Activated T-cell treated with anti-CD3 and anti-CD28 coated beads for 4 hours (primary cell): ENCODE data around the gene SDR42E1.
"Not testable (repeated sequence)": the region's sequence is repeated elsewhere in the genome, so short reads cannot be mapped to it uniquely, and the experiment has no call there.

Experiments used
- DNase-seq: peaks from one replicate; pipeline ENCODE4 v3.0.0-alpha.2; 2020

The SDR42E1 gene

DNA sequence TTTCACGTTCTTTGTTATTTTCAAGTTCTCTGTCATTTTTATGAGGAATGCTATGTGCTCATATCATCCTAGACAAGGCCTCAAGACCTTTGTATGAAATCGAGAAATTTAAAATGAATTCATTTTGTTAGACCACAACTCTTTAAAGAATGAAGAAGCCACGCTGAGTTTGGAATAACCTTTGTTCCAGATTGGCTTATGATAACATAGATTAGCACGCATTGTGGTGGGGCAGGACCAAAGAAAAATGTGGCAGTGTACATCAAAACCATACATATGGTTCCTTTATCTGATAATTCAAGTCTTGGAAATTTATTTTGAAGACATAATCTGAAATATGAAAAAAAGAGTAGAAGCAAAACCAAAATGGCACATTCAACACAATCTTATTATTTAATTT, 26.0 kb upstream of the SDR42E1 start:
- DNase-seq = no peak

DNA sequence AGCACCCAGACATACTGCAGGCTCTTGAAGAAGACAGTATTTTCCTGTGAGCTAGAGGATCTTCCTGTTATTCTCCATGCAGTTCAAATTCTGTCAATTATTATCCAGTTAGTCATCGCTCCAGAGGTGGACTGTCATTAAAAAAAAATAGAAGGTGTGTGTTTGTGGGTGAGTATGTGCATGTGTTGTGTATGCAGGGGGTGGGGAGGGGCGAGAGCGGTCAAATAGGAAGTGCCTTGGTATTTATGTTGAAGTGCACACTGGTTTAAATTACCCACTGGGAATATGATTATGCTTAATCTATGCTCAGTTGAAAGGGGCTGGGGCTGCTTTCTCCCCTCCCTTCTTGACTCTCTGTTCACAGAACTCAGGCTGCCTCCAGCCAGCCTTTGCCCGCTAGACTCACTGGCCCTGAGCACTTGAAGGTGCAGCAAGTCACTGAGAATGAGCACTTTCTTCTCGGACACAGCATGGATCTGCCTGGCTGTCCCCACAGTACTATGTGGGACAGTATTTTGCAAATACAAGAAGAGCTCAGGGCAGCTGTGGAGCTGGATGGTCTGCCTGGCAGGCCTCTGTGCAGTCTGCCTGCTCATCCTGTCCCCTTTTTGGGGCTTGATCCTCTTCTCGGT, 23.8 kb upstream of the SDR42E1 start, which contains the start of gene HSD17B2:
Gene HSD17B2 (plus strand): TSS at position 273 of the 632 bp plus-strand sequence. CDS start 172 bp downstream, at position 445.
- no peak for DNase-seq

DNA sequence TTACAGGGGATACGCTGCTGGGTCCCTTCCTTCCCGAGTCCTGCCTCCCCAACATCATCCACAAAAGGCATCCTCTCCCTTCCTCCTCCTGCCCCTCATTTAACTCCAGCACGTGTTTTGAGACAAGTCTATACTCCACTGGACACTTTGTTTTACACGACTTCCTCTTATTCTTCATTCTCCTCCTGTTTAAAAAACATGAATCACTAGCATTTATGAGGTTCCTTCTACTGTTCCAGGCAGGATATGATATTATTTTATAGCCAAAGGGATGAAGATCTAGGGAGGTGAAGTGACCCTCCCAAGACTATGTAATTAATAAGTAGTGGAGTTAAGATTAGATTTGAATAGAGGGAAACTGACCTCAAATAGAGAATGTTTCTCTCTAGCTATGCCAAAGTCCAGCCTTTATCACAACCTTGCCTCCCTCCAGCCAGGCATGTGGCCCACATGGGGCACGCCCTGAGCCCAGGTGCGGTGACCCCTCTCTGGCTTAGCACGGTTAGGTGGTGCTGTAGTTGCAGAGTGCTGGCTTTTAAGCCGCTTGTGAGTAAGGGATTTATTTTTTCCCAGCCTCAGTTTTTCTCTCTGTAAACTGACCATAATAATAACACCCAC, 22.5 kb upstream of the SDR42E1 start:
- no peak for DNase-seq

DNA sequence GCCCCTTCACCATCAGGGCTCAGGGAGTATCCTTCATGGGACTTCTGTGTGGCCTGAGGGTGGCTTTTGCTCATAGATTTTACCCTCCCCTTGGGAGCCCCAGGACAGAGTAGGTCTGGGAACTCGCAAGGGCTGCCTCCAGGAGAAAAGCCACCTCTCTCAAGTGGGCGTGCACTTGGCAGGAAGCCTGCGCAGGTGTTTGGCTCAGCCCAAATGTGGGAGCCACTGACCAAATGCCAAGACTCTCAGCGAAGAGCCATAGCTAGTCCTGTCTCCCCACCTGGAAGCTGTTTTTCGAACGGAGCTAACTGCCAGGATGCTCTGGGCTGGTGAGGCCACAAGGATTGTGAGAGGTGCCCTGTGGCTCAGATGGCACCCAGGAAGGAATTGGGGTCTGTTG, 21.7 kb upstream of the SDR42E1 start:
- DNase-seq = no peak

DNA sequence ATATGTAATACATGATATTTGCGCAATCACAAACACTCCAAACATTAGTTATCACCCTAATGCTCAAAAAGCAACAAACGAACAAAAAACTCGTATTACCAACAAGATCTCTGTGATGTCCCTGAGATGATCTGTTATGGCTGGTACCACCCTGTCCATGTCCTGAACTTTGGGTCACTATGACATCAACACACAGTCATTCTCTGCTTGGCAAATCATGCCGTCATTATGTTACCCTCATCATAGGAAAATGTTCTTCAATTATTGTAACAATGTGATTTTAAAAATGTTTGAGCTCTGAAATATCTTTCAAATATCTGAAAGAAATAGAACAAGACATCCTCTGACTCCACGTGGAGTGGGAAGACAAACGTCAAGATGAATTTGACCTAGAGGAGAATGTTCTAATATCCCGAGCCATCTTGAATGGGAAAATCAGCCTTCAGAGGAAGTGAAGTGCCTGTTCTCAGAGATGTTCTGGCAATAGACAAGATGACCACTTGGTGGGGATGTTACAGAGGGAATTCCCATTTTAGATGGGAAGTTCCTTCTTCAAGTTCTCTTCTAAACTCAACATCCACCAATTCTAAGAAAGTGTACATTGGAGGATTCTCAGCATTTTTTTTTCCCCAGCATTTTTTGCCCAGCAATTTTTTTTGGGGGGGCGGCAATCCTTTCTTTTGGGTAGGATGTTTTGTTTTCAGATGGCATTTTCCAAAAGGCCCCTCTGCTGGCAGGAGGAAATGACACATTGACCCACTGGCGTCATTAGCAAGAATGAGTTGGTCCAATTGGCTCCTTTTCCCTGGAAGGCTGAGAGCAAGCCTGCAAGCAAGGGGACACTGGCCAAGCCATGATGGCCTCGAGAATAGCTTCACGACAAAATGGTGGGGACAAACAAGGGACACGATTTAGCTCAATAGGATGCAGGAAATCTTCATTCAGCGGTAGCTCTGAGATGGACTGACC, 20.1 kb upstream of the SDR42E1 start:
- DNase-seq = no peak

DNA sequence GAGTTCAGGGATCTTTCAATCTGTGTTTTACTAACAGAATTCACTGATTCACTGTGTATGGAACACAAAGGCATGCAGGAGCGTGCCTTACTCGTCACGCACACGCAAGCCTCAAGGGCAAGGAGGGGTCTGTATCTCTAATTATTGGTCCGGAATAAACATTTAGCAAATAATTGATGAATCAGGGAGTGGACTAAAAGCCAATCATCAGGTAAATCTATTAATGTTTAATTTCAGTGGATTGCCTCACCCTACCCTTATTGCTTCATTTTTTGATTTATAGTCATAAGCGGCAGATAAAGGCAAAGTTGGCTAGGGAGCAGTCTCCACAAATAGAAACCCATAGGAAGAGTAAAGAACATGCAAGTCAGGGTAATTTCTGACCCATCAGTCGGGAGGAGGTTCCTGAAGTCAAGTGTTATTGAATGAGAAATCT, 16.4 kb upstream of the SDR42E1 start:
- no peak for DNase-seq

DNA sequence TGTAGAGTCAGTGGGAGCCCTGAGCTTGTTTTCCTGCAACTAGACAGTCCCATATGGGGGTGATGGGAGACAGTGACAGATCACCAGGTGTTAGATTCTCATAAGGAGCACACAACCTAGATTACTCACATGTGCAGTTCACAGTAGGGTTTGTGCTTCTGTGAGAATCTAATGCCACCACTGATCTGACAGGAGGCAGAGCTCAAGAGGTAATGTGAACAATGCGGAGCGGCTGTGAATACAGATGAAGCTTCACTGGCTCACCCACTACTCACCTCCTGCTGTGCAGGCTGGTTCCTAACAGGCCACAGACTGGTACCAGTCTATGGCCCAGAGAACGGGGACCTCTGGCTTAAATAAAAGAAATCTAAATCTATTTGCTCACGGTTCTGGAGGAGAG, 13.6 kb upstream of the SDR42E1 start:
- no peak for DNase-seq

DNA sequence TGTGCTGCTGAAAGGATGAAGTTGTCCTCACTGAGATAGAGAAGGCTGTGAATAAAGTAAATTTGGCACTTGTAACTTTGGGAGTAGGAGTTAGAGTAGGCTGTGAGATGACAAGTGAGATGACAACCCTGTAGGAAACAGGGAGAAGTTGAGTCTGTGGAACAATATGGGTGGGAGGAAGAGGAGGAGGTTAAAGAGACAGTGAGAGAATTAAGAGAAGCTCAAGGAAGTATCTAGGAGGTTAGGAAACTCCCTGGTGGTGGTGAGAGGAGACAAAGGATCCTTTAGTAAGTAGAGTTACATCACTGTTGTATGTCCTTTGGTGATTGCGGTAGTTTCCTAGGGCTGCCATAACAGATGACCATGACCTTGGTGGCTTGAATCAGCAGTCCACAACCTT, 13.0 kb upstream of the SDR42E1 start:
- no peak for DNase-seq

DNA sequence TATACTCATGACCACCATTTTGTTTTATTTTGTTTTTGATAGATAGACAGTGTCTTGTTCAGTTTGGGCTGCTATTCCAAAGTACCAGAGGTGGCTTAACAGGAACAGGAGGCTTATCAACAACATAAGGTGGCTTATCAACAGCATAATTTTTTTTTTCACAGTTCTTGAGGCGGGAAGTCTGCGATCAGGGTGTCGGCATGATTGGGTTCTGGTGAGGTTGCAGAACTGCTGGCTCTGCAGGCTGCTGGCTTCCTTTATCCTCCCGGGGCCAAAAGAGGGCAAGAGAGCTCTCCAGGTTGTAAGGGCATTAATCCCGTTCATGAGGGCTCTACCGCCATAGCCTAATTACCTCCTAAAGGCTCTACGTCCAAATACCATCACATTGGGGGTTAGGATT, 11.9 kb upstream of the SDR42E1 start:
- DNase-seq = no peak

DNA sequence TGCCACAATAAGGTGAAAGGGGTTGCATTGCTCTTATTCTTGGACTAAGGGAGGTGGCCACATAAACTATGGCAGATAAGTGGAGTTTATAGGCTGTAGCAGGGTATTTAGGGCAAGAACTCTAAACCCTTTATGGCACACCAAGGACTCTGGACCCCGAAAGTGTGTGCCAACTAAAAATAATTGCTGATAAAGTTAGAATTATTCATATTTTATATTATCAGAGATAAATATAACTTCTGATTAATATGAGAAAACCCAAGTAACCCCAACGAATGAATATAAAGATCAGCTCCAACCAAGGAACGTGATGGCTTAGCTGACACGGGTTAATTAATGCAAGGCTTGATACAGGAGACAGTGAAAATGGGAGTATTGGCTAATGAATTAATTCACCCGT, 8.8 kb upstream of the SDR42E1 start:
- DNase-seq = no peak

DNA sequence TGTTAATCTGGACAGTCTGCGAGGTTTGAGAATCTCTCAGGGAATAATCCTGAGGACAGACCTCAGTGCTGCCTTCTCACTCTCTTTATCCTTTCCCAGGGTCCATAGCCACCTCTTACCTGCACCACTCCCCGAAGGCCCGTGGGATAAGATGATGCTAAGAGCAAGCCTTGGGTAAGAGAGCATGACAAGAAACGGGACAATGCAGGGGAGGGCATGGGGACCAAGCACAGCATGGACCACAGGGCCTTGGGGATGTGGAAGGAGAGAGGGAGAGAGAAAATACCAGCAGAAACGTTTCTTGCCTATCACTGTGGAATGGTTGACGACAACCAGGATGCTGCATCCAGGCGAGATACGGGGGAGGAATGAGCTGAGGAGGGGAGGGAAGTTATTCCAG, 8.3 kb upstream of the SDR42E1 start:
- DNase-seq = no peak

DNA sequence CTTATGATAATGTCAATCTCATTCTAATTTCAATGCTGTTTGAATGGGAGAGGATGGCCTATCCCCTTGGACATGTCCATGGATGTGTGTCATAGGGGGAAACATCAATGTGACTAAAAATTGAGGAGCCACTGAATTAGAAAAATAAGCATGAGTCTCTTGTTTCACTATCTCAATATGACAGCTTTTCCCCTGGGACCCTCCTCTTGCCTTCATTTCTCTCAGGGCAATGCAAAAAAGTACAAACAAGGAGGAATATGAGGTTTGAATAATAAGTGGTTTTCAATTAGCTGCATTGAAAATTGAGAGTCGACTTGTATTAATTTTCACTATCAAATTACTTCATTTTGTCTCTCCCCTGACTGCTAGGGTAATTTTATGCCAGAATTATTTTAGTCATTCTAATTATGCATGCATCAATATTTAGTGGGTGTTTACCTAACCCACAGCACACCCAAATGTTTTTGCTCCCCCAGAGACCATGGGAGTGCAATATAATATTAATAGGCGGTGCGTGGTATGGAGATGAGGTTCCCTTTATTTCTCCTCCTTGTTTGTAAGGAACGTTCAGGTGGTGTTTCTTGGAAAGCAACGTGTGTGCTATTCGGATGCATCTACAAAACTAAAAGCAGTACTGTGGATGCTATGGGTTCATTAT, 6.8 kb upstream of the SDR42E1 start:
- DNase-seq = no peak

DNA sequence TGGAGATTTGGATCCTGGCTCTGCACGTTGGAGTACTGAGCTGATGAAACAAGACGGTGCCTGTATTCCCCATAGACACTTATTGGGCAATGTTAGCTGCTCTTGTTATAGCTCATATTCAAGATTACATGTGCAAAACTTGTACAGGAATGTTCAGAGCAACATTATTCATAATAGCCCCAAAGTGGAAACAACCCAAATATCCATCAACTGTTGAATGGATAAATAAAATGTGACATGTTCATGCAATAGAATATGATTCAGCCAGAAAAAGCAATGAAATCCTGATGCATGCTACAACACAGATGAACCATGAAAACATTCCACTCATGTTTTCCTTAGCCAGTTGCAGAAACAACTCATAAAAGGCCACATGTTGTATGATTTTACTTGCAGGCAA, 5.7 kb upstream of the SDR42E1 start:
- no peak for DNase-seq

DNA sequence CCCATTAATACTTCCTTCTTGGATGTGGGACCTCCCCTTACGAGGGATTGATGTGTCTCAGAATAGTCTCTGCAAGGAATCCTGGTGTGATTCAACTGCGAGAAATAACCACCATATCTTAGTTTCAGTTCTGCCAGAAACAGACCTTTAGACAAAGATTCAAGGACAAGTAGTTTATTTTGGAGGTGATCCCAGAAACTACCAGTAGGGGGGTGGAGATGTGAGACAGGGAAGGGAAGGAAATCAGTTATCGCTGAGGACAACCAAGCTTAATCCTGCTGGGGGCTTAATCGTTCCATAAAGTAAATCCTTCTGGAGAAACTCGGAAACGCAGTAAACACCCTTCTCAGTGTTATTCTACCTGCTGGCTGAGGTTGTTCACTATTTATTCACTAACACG, 5.0 kb upstream of the SDR42E1 start:
- no peak for DNase-seq

DNA sequence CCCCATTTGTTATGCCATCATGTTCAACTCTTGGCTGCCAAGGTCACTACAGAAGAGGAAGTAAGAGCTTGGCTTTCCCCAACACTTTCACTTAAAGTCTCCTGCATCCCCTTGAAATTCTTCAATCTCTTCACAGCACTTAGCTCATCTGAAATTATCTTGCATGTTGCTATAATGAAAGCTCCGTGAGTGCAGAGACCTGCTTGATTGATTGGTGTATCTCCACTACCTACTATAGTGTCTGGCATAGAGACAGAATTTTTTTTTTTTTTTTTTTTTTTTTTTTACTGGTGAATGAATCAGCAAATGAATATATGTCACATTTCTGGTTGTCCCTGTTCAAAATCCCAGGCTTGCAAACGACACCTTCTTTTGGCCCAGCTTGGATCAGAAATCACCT, 1.9 kb upstream of the SDR42E1 start:
- DNase-seq = no peak

DNA sequence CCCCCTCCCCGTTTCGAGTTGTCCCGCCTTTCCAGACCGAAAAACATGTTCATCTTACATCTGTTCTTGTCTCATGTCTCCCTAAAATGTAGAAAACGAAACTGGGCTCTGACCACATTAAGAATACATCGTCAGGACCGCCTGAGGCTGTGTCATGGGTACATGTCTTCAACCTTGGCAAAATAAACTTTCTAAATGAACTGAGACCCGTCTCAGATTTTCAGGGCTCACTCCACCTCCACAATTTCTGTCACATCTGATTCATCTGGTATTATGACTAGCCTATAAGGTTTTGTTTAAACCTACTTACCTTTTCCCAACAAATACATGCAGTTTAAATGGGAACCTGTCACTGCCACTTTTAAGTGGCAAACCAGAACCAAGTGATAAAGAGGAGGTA, 621 bp downstream of the SDR42E1 start:
- no peak for DNase-seq

DNA sequence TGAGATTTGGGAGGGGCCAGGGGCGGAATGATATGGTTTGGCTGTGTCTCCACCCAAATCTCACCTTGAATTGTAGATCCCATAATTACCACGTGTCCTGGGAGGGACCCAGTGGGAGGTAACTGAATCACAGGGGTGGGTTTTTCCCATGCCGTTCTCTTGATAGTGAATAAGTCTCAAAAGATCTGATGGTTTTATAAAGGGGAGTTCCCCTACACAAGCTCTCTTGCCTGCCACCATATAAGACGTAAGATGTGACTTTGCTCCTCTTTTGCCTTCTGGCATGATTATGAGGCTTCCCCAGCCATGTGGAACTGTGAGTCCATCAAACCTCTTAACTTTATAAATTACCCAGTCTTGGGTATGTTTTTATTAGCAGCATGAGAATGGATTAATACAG, 1.5 kb downstream of the SDR42E1 start:
- DNase-seq = not testable (repeated sequence)

DNA sequence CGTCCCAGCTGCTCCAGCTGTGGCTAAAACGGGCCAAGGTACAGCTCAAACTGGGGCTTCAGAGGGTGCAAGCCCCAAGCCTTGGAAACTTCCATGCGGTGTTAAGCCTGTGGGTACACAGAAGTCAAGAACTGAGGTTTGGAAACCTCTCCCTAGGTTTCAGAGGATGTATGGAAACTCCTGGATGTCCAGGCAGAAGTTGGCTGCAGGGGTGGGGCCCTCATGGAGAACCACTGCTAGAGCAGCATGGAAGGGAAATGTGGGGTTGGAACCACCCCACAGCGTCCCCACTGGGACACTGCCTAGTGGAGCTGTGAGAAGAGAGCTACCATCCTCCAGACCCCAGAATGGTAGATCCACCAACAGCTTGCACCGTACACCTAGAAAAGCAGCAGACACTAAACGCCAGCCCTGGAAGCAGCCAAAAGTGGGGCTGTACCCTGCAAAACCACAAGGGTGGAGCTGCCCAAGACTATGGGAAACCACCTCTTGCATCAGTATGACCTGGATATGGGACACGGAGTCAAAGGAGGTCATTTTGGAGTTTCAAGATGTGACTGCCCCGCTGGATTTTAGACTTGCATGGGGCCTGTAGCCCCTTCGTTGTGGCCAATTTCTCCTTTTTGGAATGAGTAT, 2.2 kb downstream of the SDR42E1 start:
- DNase-seq = no peak

DNA sequence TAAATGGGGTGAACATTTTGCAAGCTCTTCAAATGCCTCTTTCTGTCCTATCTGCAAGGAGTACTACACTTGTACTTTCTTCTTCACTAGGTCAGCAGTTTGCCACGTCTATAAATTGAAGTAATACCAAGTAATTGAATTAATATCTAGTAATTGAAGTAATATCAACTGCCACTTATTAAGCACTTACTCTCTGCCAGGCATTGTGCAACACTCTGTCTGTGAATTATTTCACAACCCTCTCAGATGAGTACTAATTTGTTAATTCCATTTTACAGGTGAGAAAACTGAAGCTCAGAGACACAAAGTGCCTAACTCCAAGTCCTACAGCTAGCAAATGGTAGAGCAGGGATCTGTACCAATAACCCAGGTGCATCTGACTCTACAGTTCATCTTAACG, 4.1 kb downstream of the SDR42E1 start:
- DNase-seq = no peak

DNA sequence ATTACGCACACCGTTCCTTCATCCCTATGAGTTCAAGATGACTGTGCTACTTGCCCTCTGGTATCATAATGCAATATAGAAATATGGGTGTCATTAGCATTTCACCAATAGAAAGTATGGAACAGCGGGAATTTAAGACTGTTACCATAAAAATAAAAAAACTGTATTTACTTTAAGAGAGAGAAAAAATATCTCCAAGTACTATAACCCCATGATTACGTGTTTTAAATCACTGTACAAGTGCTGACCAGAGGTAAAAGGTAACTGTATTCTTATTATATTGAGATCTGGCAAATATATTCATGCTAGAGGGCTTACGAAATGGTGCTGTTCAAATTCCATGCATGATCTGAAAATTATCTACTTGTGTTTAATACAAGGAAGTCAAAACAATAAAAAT, 5.2 kb downstream of the SDR42E1 start:
- DNase-seq = no peak

DNA sequence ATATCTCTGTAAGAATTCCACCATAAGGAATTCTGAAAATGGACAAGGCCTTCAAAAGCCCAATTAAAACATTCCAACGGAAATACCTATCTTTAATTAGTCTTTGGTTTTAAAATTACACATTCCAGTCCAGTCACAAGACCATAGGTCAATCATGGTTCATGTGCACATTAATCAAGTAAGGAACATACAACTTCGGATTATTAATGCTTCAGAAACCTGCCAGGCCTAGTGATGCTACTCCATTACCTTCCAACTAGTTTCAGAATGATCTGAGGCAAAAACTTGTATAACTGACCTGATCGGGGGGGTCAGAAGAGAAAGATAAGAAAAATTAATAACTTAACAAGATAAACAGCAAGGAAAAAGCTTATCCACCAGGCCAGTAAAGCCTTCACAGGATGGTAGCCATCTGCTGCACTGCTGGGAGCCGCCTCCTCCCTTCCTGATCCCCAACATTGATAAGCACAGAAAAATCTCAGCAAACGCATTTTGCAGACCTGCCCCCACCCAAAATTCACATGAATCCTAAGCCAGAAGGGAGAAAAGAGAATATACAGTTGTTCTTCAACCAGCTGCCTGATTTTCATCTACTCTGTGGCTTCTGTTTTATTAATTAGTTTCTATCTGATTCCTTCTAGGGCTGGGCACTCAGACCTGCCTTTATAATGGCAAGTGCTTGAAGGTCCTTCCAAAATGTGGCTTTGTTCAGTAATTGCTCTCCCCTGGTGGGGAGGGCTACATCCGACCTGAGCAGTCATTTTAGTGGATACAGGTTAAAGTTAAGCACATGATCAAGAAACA, 6.0 kb downstream of the SDR42E1 start:
- DNase-seq = no peak

DNA sequence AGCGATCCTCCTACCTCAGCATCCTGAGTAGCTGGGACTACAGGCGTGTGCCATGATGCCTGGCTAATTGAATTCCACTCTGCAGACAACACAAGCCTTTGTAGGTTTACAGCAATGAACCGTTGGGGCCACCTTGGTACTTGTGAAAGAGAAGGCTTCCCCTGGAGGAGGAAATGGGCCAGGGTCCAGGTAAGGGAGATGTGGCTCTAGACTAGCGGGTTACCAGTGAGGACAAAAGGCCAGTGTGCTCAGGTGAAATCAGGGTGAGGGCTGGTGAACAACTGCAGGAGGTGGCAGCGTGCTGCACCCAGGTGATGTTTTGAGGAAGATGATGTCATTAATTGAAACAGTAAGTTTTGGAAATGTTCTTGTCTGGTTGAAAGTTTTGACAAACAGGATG, 6.7 kb downstream of the SDR42E1 start:
- no peak for DNase-seq
